HCT116 (cell line): Measurements from ENCODE around the gene EID1. TPM values are rescaled to one million over a fixed set of nuclear protein-coding genes. Genes with fewer than 3 reads are reported as not detected.

ENCODE experiments used
- ATAC-seq: fragments of 200-7000 bp; cut with Tn5 transposase; 2 replicates; pipeline ENCODE4 v1.9.1; 2020; ENCODE audit warnings: mild to moderate bottlenecking, moderate library complexity
- BruUV-seq: library from RNA; stranded (reverse); fragments of 400-500 nt; replicated peaks from 2 replicates; lab custom pipeline; 2021; lab: Mats Ljungman, UMichigan
- CTCF ChIA-PET: fragments of 300-600 bp; sonication (Branson Sonifier 250); formaldehyde crosslinking; loops from one replicate; lab custom pipeline; 2021; ENCODE audit warnings: antibody characterized with exemption; lab: Charles Lee
- POLR2A ChIA-PET: fragments of 300-600, 350-600 bp; sonication (Branson Sonifier 250); formaldehyde crosslinking; loops from one replicate; lab custom pipeline; 2021; ENCODE audit warnings: antibody characterized with exemption; lab: Charles Lee
- RAD21 ChIA-PET, 2 experiments: fragments of 300-600 bp; sonication (Branson Sonifier 250); formaldehyde crosslinking; loops; one replicate each; lab custom pipeline; 2023; ENCODE audit warnings: low total read pairs in 2 of 2; ENCODE audit not compliant: uncharacterized antibody in 2 of 2, unreplicated experiment in 2 of 2, low non-redundant PET in 1 of 2; lab: Charles Lee
- DNase-seq: peaks from one replicate; pipeline ENCODE4 v3.0.0-alpha.2; 2010; ENCODE audit warnings: low read depth, low spot score
- H2AFZ ChIP-seq: fragments of 200-600 bp; shearing (Covaris generic), sonication (generic); 2 replicates; pipeline ENCODE4 v1.6.1; 2017; ENCODE audit warnings: low read depth, mixed run types, mixed read lengths, antibody characterized with exemption, low read length; ENCODE audit not compliant: poor library complexity, severe bottlenecking
- H3K27ac ChIP-seq: 2 replicates; pipeline ENCODE4 v1.5.1; 2012; ENCODE audit warnings: low read depth, low read length
- H3K27me3 ChIP-seq: fragments of 200-600 bp; sonication (generic); 2 replicates; pipeline ENCODE4 v1.6.1; 2016; ENCODE audit warnings: mixed run types, low read length, mixed read lengths; ENCODE audit not compliant: insufficient read depth
- H3K36me3 ChIP-seq, 2 experiments: fragments of 200-500 bp in 1 of 2; fragments of 200-600 bp in 1 of 2; sonication (Bioruptor generic) in 1 of 2; sonication (generic) in 1 of 2; 2 replicates each; pipeline versions ENCODE4 v1.5.1 to v1.6.1; 2014 to 2016; ENCODE audit warnings: low read length in 2 of 2, inconsistent platforms in 1 of 2, mixed read lengths in 1 of 2, mixed run types in 1 of 2; ENCODE audit not compliant: insufficient read depth in 2 of 2, control insufficient read depth in 1 of 2
- H3K4me1 ChIP-seq, 2 experiments: fragments of 200-600 bp in 1 of 2; sonication (generic) in 1 of 2; 2 replicates each; pipeline versions ENCODE4 v1.5.1 to v1.6.1; 2012 to 2017; ENCODE audit warnings: low read length in 2 of 2, inconsistent platforms in 1 of 2, mild to moderate bottlenecking in 1 of 2, mixed read lengths in 1 of 2, mixed run types in 1 of 2, moderate library complexity in 1 of 2; ENCODE audit not compliant: insufficient read depth in 2 of 2, control insufficient read depth in 1 of 2
- H3K4me2 ChIP-seq: fragments of 200-600 bp; sonication (generic); 2 replicates; pipeline ENCODE4 v1.6.1; 2017; ENCODE audit warnings: mixed run types, low read length, mixed read lengths
- H3K4me3 ChIP-seq, 2 experiments: fragments of 200-600 bp in 1 of 2; sonication (generic) in 1 of 2; replicated peaks in 1 of 2; 2 replicates each; pipeline ENCODE4 v1.5.1; 2011 to 2016; ENCODE audit warnings: low read length in 2 of 2, control low read depth in 1 of 2, low read depth in 1 of 2, mild to moderate bottlenecking in 1 of 2, mixed read lengths in 1 of 2, mixed run types in 1 of 2
- H3K79me2 ChIP-seq: fragments of 200-600 bp; sonication (generic); 2 replicates; pipeline ENCODE4 v1.6.1; 2017; ENCODE audit warnings: mild to moderate bottlenecking, mixed run types, low read length, moderate library complexity, mixed read lengths; ENCODE audit not compliant: insufficient read depth
- H3K9ac ChIP-seq: fragments of 200-600 bp; sonication (generic); 2 replicates; pipeline ENCODE4 v1.6.1; 2016; ENCODE audit warnings: low read length, mixed read lengths
- H3K9me2 ChIP-seq: fragments of 200-600 bp; sonication (generic), shearing (Covaris generic); 2 replicates; pipeline ENCODE4 v1.6.1; 2017; ENCODE audit warnings: mixed run types, mild to moderate bottlenecking, moderate library complexity; ENCODE audit not compliant: insufficient read depth
- H3K9me3 ChIP-seq, 2 experiments: fragments of 200-500 bp in 1 of 2; fragments of 200-600 bp in 1 of 2; sonication (Bioruptor generic) in 1 of 2; sonication (generic) in 1 of 2; 2 replicates each; pipeline ENCODE4 v1.6.1; 2014 to 2017; ENCODE audit warnings: low read length in 2 of 2, mixed read lengths in 2 of 2, inconsistent platforms in 1 of 2, low read depth in 1 of 2, mild to moderate bottlenecking in 1 of 2, mixed run types in 1 of 2, moderate library complexity in 1 of 2; ENCODE audit not compliant: control insufficient read depth in 1 of 2, insufficient read depth in 1 of 2
- H4K20me1 ChIP-seq: fragments of 200-600 bp; sonication (generic), shearing (Covaris generic); 2 replicates; pipeline ENCODE4 v1.6.1; 2017; ENCODE audit warnings: mixed run types, mild to moderate bottlenecking, moderate library complexity; ENCODE audit not compliant: insufficient read depth
- ATF3 ChIP-seq: IDR thresholded peaks from 2 replicates; pipeline ENCODE4 v1.6.1; 2012
- CEBPB ChIP-seq: IDR thresholded peaks from 2 replicates; pipeline ENCODE4 v1.6.1; 2012; ENCODE audit warnings: low read depth
- CTCF ChIP-seq, 3 experiments: fragments of 200-600 bp in 1 of 3; sonication (generic) in 1 of 3; IDR thresholded peaks in 2 of 3; conservative IDR thresholded peaks in 1 of 3; 2 replicates each; pipeline ENCODE4 v1.5.1; 2012 to 2017; ENCODE audit warnings: low read depth in 2 of 3, low read length in 2 of 3, antibody characterized with exemption in 1 of 3, borderline replicate concordance in 1 of 3, control low read depth in 1 of 3, mild to moderate bottlenecking in 1 of 3, mixed read lengths in 1 of 3, mixed run types in 1 of 3, moderate library complexity in 1 of 3; ENCODE audit not compliant: insufficient read depth in 1 of 3
- EGR1 ChIP-seq: IDR thresholded peaks from 2 replicates; pipeline ENCODE4 v1.6.1; 2012; ENCODE audit warnings: low read depth
- ELF1 ChIP-seq: IDR thresholded peaks from 2 replicates; pipeline ENCODE4 v1.6.1; 2012; ENCODE audit warnings: low read depth, borderline replicate concordance
- FOSL1 ChIP-seq: IDR thresholded peaks from 2 replicates; pipeline ENCODE4 v1.6.1; 2012; ENCODE audit warnings: low read depth
- MAX ChIP-seq: IDR thresholded peaks from 2 replicates; pipeline ENCODE4 v1.6.1; 2012
- POLR2A ChIP-seq: IDR thresholded peaks from 2 replicates; pipeline ENCODE4 v1.7.0; 2011; ENCODE audit warnings: borderline replicate concordance; ENCODE audit not compliant: insufficient read depth, insufficient read length; ENCODE audit errors: extremely low read depth
- RAD21 ChIP-seq: IDR thresholded peaks from 2 replicates; pipeline ENCODE4 v1.6.1; 2012; ENCODE audit warnings: low read depth, mild to moderate bottlenecking
- SIN3A ChIP-seq: IDR thresholded peaks from 2 replicates; pipeline ENCODE4 v1.6.1; 2012; ENCODE audit warnings: low read depth
- YY1 ChIP-seq: IDR thresholded peaks from 2 replicates; pipeline ENCODE4 v1.6.1; 2011; ENCODE audit warnings: low read length, low read depth, moderate library complexity, mild to moderate bottlenecking; ENCODE audit not compliant: insufficient replicate concordance; ENCODE audit errors: extremely low read depth
- ZBTB33 ChIP-seq: IDR thresholded peaks from 2 replicates; pipeline ENCODE4 v1.6.1; 2011; ENCODE audit warnings: mild to moderate bottlenecking, low read length, moderate library complexity; ENCODE audit not compliant: insufficient replicate concordance; ENCODE audit errors: extremely low read depth
- ZFX ChIP-seq: fragments of 450-650 bp; IDR thresholded peaks from 2 replicates; pipeline ENCODE4 v1.6.1; 2017
- intact Hi-C: fragments of 100-400 bp; cut with micrococcal nuclease; formaldehyde crosslinking; loops from 2 replicates; pipeline ENCODE4 v1.10.0; 2022
- total RNA-seq: library from RNA; stranded (reverse); gene quantifications from one replicate; pipeline ENCODE4 v1.2.1, GENCODE V29; 2021; ENCODE audit not compliant: unreplicated experiment

The EID1 gene
- total RNA-seq, 1 experiment from 2014 or later, result 68.6 TPM

- TF ChIP-seq RAD21 (no peak), MAX (no peak), FOSL1 (no peak), ZBTB33 (no peak), EGR1 (no peak), CTCF (IDR thresholded peaks at IDR 0.05 in 2 of 3, conservative IDR thresholded peaks at IDR 0.05 in 1 of 3; ENCODE audit: borderline replicate concordance in 1 of 3, insufficient read depth in 1 of 3, low read depth in 2 of 3, low read length in 2 of 3) (no peak)
- TF ChIP-seq, all 23 proteins: peak for 0
Measured at GRCh38 chr15:48871542-48871941, 6.4 kb upstream of the EID1 start (continued).

GRCh38 chr15:48872632-48873031 is 5.3 kb upstream of the EID1 start:
- Histone ChIP-seq H3K9me3 (no peaks in the 10 kb centered on the region), H2AFZ (no peak overlapping the region), H3K4me3 (no peak overlapping the region), H3K27ac (no peak overlapping the region), H3K9ac (no peak overlapping the region), H3K36me3 (no peaks in the 10 kb centered on the region), H4K20me1 (no peaks in the 10 kb centered on the region), H3K79me2 (no peaks in the 10 kb centered on the region), H3K27me3 (no peaks in the 10 kb centered on the region), H3K4me2 (no peak overlapping the region), H3K4me1 (peaks cover 0 to 11% of the 10 kb centered on the region in 2 experiments; a peak in 3 of 4 replicates), H3K9me2 (no peaks in the 10 kb centered on the region)
- DNase-seq (no peak), ATAC-seq (no peak)
- no TSS peak for BruUV-seq
- intact Hi-C loops, result no loop called here
- CTCF ChIA-PET, result no interaction called here
- RAD21 ChIA-PET, result no interaction called here
- POLR2A ChIA-PET, result no interaction called here
- no peak for TF ChIP-seq SIN3A
- no peak for TF ChIP-seq POLR2A
- no peak for TF ChIP-seq RAD21
- TF ChIP-seq CEBPB, result no peak
- no peak for TF ChIP-seq EGR1
- TF ChIP-seq ATF3, result no peak
- TF ChIP-seq YY1, result no peak
- no peak for TF ChIP-seq ZFX
- TF ChIP-seq ELF1, result no peak
